Endothelial cell (in vitro differentiated cells): ENCODE measurements around the gene IFFO2. TPM values are rescaled to one million over a fixed set of nuclear protein-coding genes. Genes with fewer than 3 reads are reported as not detected.
A peak's percentile ranks its signal among the peaks of the same experiment; 100 is the strongest.

Source experiments
- DNase-seq: peaks from one replicate; pipeline ENCODE4 v3.0.0; 2021; ENCODE audit warnings: low spot score
- H3K27ac Mint-ChIP-seq: one replicate; pipeline ENCODE4 v1.8.0; 2021; ENCODE audit warnings: mixed read lengths, inconsistent platforms; ENCODE audit not compliant: unreplicated experiment
- H3K27me3 Mint-ChIP-seq: one replicate; pipeline ENCODE4 v1.8.0; 2021; ENCODE audit warnings: mild to moderate bottlenecking, moderate library complexity, mixed read lengths, inconsistent platforms; ENCODE audit not compliant: unreplicated experiment
- H3K36me3 Mint-ChIP-seq: one replicate; pipeline ENCODE4 v1.8.0; 2021; ENCODE audit warnings: mild to moderate bottlenecking, low read depth, mixed read lengths, inconsistent platforms; ENCODE audit not compliant: unreplicated experiment
- H3K4me1 Mint-ChIP-seq: one replicate; pipeline ENCODE4 v1.8.0; 2021; ENCODE audit warnings: mild to moderate bottlenecking, mixed read lengths, inconsistent platforms; ENCODE audit not compliant: unreplicated experiment
- H3K4me3 Mint-ChIP-seq: one replicate; pipeline ENCODE4 v1.8.0; 2021; ENCODE audit warnings: mild to moderate bottlenecking, mixed read lengths, inconsistent platforms; ENCODE audit not compliant: unreplicated experiment
- H3K9me3 Mint-ChIP-seq: one replicate; pipeline ENCODE4 v1.8.0; 2021; ENCODE audit warnings: mixed read lengths, inconsistent platforms; ENCODE audit not compliant: unreplicated experiment
- total RNA-seq: library from RNA; stranded (reverse); fragmentation: NEBNext Ultra II Directional; extraction: Animal tissue kit (Norgen Biotek cat#: 25700); gene quantifications from one replicate; pipeline ENCODE4 v1.2.1, GENCODE V29; 2021; ENCODE audit not compliant: unreplicated experiment
- TF ChIP-seq, protein P1 (sequence below): fragments of 200-600 bp; sonication (generic); IDR thresholded peaks from one replicate; pipeline ENCODE4 v1.5.0; 2021; ENCODE audit warnings: antibody characterized with exemption; ENCODE audit not compliant: unreplicated experiment

IFFO2 gene
- total RNA-seq, 1 donor from 2014 or later: 16.7 TPM

DNA sequence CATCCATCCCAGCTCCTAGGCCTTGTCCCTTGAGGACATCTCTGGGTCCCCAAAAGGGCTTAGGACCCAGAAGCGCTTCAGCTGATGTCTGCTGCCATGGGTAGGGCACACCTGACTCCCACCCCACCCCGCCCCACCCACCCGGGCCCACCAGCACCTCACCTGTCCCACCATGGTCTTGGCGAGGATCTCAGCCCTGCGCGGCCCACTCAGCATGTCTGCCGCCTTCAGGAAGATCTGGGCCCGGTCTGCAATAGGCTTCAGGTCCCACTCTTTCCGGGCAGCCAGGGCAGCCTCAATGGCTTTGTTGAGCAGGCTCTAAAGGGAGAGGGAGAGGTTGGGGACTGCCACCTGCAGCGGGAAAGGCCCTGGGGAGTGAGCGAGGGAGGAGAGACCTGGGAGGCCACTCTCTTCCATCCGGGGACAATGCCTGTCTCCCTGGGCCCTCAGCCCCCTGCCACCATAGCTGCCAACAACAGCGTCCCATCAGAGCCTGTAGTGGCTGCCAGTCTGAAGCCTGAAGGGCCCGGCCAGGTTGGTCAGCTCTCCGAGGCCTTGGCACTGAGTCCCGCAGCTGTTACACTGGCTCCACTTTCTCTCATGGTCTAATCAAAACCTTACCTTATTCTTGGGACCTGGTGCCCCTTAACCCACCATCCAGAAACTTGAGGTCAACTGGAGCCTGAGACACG is 71.0 kb downstream of the IFFO2 start:
- no peak for DNase-seq
- Mint-ChIP-seq H3K36me3 (peaks cover 16% of the 10 kb centered on the region), H3K4me3 (no peak overlapping the region), H3K27ac (no peak overlapping the region), H3K4me1 (no peaks in the 10 kb centered on the region), H3K27me3 (peaks cover 12% of the 10 kb centered on the region), H3K9me3 (no peaks in the 10 kb centered on the region)
- TF ChIP-seq, protein P1, sequence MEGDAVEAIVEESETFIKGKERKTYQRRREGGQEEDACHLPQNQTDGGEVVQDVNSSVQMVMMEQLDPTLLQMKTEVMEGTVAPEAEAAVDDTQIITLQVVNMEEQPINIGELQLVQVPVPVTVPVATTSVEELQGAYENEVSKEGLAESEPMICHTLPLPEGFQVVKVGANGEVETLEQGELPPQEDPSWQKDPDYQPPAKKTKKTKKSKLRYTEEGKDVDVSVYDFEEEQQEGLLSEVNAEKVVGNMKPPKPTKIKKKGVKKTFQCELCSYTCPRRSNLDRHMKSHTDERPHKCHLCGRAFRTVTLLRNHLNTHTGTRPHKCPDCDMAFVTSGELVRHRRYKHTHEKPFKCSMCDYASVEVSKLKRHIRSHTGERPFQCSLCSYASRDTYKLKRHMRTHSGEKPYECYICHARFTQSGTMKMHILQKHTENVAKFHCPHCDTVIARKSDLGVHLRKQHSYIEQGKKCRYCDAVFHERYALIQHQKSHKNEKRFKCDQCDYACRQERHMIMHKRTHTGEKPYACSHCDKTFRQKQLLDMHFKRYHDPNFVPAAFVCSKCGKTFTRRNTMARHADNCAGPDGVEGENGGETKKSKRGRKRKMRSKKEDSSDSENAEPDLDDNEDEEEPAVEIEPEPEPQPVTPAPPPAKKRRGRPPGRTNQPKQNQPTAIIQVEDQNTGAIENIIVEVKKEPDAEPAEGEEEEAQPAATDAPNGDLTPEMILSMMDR: no peak

DNA sequence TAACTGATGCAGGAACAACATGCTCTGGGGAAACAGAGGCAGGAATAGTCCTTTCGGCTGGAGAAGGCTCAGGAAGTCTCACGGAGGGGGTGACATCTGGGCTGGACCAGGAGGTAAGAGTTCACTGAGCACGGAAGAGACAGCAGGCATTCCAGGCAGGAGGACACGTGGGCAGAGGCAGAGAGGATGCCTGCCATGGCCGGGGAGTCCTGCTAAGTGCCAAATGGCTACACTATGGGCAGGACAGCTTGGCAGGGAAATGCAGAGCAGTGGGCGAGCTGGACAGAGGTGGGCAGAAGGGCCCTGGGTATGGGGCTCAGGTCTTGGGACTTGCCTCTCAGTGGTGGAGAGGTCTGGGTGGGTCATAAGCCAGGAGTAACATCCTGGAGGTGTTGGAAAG is 71.7 kb downstream of the IFFO2 start:
- no peak for DNase-seq
- Mint-ChIP-seq H3K4me3 (no peak overlapping the region), H3K36me3 (peaks cover 16% of the 10 kb centered on the region), H3K27ac (no peak overlapping the region), H3K27me3 (peaks cover 12% of the 10 kb centered on the region), H3K9me3 (no peaks in the 10 kb centered on the region), H3K4me1 (no peaks in the 10 kb centered on the region)
- TF ChIP-seq, protein P1: no peak

DNA sequence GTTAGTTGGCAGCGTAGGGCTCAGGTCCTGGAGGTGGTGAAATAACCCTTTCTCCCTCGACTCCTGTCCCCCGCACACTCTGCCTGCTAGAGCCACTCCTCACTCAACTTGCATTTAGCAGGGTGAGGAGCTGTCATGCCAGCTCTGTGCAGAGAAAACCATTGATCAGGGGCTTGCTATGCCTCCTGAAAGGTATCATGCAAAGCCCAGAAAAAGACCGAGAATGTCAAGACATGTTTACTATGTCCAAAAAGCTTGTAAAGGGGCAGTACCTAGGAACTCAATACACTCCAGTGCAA is 72.1 kb downstream of the IFFO2 start:
- Mint-ChIP-seq H3K27ac (no peak overlapping the region), H3K36me3 (peaks cover 16% of the 10 kb centered on the region), H3K27me3 (peaks cover 12% of the 10 kb centered on the region), H3K4me1 (no peaks in the 10 kb centered on the region), H3K4me3 (no peak overlapping the region), H3K9me3 (no peaks in the 10 kb centered on the region)
- TF ChIP-seq, protein P1: peak; percentile 33
- DNase-seq: no peak

DNA sequence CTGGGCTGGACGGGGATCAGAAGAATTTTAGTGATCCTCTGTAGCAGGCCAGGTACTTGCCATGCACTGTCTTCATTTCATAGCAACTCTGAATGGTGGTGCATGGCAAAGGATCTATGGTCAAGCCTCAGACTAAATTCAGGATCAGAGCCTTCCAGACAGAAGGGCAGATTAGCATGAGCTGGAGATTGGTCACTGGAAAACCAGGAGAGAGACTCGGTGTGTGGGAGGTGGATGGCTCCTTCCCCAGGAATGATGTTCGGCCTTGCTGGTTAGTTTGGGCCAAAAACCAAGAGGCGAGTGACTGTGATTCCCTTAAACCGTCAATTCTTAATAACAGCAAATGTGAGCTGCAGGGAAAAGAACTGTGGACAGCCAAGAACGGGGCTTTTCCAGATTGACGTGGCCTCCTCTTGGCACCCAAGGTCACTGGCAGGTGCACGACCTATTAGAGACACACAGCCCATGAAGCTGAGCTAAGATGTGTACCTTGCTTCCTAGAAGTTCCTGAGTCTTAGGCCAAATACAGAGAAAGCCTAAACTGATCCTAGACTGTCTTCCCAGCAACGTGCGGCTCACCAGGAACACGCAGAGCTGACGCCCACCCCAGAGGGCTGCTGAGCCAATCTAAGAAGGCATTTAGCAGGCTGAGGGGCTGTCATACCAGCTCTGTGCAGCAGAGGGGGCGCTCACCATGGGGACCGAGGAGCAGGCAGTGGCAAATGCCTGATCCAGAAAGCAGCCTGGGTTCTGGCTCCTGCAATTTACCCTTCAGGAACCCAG is 72.6 kb downstream of the IFFO2 start:
- peak; percentile 88 for DNase-seq
- Mint-ChIP-seq H3K36me3 (peaks cover 16% of the 10 kb centered on the region), H3K4me1 (no peaks in the 10 kb centered on the region), H3K27ac (no peak overlapping the region), H3K4me3 (no peak overlapping the region), H3K27me3 (peaks cover 12% of the 10 kb centered on the region), H3K9me3 (no peaks in the 10 kb centered on the region)
- TF ChIP-seq, protein P1: peak; percentile 78

DNA sequence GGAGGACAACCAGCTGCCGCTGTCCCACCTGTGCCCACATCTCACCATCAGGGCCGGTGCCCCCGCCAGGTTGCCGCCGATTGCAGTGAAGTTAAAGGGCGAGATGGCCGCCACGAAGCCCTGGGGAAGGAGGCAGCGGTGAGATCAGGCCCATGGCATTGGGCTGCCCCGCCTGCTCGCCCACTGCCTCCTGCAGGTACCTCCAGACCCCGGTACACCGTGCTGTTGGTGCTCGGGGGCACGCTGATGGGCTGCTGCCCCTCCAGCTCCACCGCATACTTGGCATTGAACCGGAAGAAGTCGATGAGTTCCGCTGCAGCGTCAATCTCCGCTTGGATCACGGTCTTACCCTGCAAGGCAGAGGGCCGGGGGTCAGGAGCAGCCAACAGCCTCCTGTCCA is 73.4 kb downstream of the IFFO2 start:
- peaks cover 12% of the 10 kb centered on the region for H3K27me3 Mint-ChIP-seq
- no peak overlapping the region for H3K27ac Mint-ChIP-seq
- no peak overlapping the region for H3K4me3 Mint-ChIP-seq
- H3K36me3 Mint-ChIP-seq: peaks cover 16% of the 10 kb centered on the region
- H3K9me3 Mint-ChIP-seq: no peaks in the 10 kb centered on the region
- H3K4me1 Mint-ChIP-seq: no peaks in the 10 kb centered on the region
- TF ChIP-seq, protein P1: no peak
- no peak for DNase-seq
